Tibial nerve (tissue), 4 donors: ENCODE data around the gene CYP1B1. TPM values are rescaled to one million over a fixed set of nuclear protein-coding genes. Genes with fewer than 3 reads are reported as not detected.
"Not testable (repeated sequence)": the region's sequence is repeated elsewhere in the genome, so short reads cannot be mapped to it uniquely, and the experiment has no call there.

Experiments
- DNase-seq, 2 donors: peaks; one replicate each; pipeline ENCODE4 v3.0.0-alpha.2; 2019; ENCODE audit warnings: low spot score in 2 of 2
- H3K27ac ChIP-seq, 4 donors: fragments of 200-600 bp; sonication (generic) in 3 of 4; one replicate each; pipeline ENCODE4 v1.5.1; 2017 to 2019; ENCODE audit warnings: mild to moderate bottlenecking in 1 of 4
- H3K27me3 ChIP-seq, 2 donors: fragments of 200-600 bp; sonication (generic) in 1 of 2; one replicate each; pipeline versions ENCODE4 v1.5.1 to v1.6.0; 2017 to 2019
- H3K36me3 ChIP-seq, 3 donors: fragments of 200-600 bp; sonication (generic); one replicate each; pipeline ENCODE4 v1.5.1; 2018 to 2019
- H3K4me1 ChIP-seq, 4 donors: fragments of 200-600 bp; sonication (generic) in 3 of 4; one replicate each; pipeline ENCODE4 v1.5.1; 2017 to 2019
- H3K4me3 ChIP-seq, 4 donors: fragments of 200-600 bp; sonication (generic) in 3 of 4; one replicate each; pipeline ENCODE4 v1.5.1; 2017 to 2019; ENCODE audit warnings: mild to moderate bottlenecking in 1 of 4, moderate library complexity in 1 of 4
- H3K9me3 ChIP-seq, 4 donors: fragments of 200-600 bp; sonication (generic) in 3 of 4; one replicate each; pipeline ENCODE4 v1.5.1; 2017 to 2019
- CTCF ChIP-seq, 5 experiments: fragments of 200-600 bp in 3 of 5; fragments of 450-650 bp in 2 of 5; sonication (generic) in 3 of 5; IDR thresholded peaks; one replicate each; pipeline ENCODE4 v1.5.1; 2016 to 2019; ENCODE audit warnings: antibody characterized with exemption in 5 of 5, mild to moderate bottlenecking in 3 of 5, moderate library complexity in 2 of 5
- EP300 ChIP-seq, 2 donors: sonication (generic); formaldehyde crosslinking; IDR thresholded peaks; one replicate each; pipeline ENCODE4 v1.6.1; 2017; ENCODE audit warnings: antibody characterized with exemption in 2 of 2, mild to moderate bottlenecking in 1 of 2
- POLR2A ChIP-seq, 2 donors: fragments of 450-650 bp; IDR thresholded peaks; one replicate each; pipeline ENCODE4 v1.6.1; 2017; ENCODE audit warnings: antibody characterized with exemption in 2 of 2, mild to moderate bottlenecking in 2 of 2, moderate library complexity in 2 of 2
- WGBS, 2 donors: methylation state at CpG; one replicate each; pipeline ENCODE4 v1.1.5; 2018; 5-methylcytosine and 5-hydroxymethylcytosine counted together
- total RNA-seq, 4 donors: library from RNA; depleted of rRNA; stranded (reverse); fragments of >200 nt; gene quantifications; one replicate each; pipeline ENCODE4 v1.1.0, GENCODE V29; 2016

CYP1B1 gene
- total RNA-seq, 4 donors from 2014 or later, result 170 to 321 (median 212) TPM

GRCh38 chr2:38113051-38113450 lies 37.1 kb upstream of the CYP1B1 start:
- Histone ChIP-seq H3K27ac (peak overlapping the region in 1 of 4 donors; percentile 22), H3K4me1 (peaks cover 0 to 42% (median 9%) of the 10 kb centered on the region in 4 donors), H3K36me3 (no peaks in the 10 kb centered on the region), H3K4me3 (no peak overlapping the region), H3K9me3 (peaks cover 0 to 8% (median 0%) of the 10 kb centered on the region in 4 donors), H3K27me3 (no peaks in the 10 kb centered on the region)
- peak in 1 of 2 donors; percentile 41 for TF ChIP-seq EP300 (IDR thresholded peaks at IDR 0.05)
- no peak for TF ChIP-seq CTCF (IDR thresholded peaks at IDR 0.05)
- 49 to 52% methylated on average over 3 of the region's 3 CpGs for WGBS, 2 donors
- DNase-seq, result no peak

- H3K4me3 ChIP-seq, H3K27me3 ChIP-seq, DNase-seq, H3K36me3 ChIP-seq, H3K27ac ChIP-seq, H3K9me3 ChIP-seq: not testable (repeated sequence)
- H3K4me1 ChIP-seq, result peaks cover 0 to 43% (median 9%) of the 10 kb centered on the region in 4 donors
- WGBS, 2 donors, result 91 to 94% methylated on average over 4 of the region's 4 CpGs
These were observed 35.4 kb upstream of the CYP1B1 start for GRCh38 chr2:38111350-38111749.

GRCh38 chr2:38109732-38110181 lies 33.8 kb upstream of the CYP1B1 start:
- no peak for TF ChIP-seq CTCF (IDR thresholded peaks at IDR 0.05)
- no peak for TF ChIP-seq EP300 (IDR thresholded peaks at IDR 0.05)
- no peak for TF ChIP-seq POLR2A (IDR thresholded peaks at IDR 0.05)
- peaks cover 0 to 9% (median 0%) of the 10 kb centered on the region in 4 donors for H3K9me3 ChIP-seq
- peak overlapping the region in 1 of 4 donors; percentile 36 for H3K27ac ChIP-seq
- no peaks in the 10 kb centered on the region for H3K36me3 ChIP-seq
- no peak for DNase-seq
- peaks cover 0 to 35% (median 2%) of the 10 kb centered on the region in 4 donors for H3K4me1 ChIP-seq
- no peaks in the 10 kb centered on the region for H3K27me3 ChIP-seq
- no peak overlapping the region for H3K4me3 ChIP-seq
- whole genome bisulfite sequencing, 2 donors, result 40 to 64% methylated on average over 4 of the region's 4 CpGs

GRCh38 chr2:38108907-38109731 lies 33.2 kb upstream of the CYP1B1 start:
- peak overlapping the region in 1 of 4 donors; percentile 36 for H3K27ac ChIP-seq
- no peak overlapping the region for H3K4me3 ChIP-seq
- H3K4me1 ChIP-seq, result peaks cover 0 to 34% (median 0%) of the 10 kb centered on the region in 4 donors
- DNase-seq, result no peak
- no peak for TF ChIP-seq CTCF (IDR thresholded peaks at IDR 0.05)
- no peak for TF ChIP-seq POLR2A (IDR thresholded peaks at IDR 0.05)
- TF ChIP-seq EP300 (IDR thresholded peaks at IDR 0.05), result no peak
- WGBS, 2 donors, result 85 to 87% methylated on average over 11 of the region's 11 CpGs
- no peaks in the 10 kb centered on the region for H3K27me3 ChIP-seq
- peaks cover 0 to 15% (median 0%) of the 10 kb centered on the region in 4 donors for H3K9me3 ChIP-seq
- no peaks in the 10 kb centered on the region for H3K36me3 ChIP-seq

- Histone ChIP-seq H3K4me3 (no peak overlapping the region), H3K27me3 (no peaks in the 10 kb centered on the region), H3K9me3 (peaks cover 0 to 17% (median 0%) of the 10 kb centered on the region in 4 donors), H3K36me3 (no peaks in the 10 kb centered on the region), H3K27ac (no peak overlapping the region), H3K4me1 (peaks cover 0 to 21% (median 0%) of the 10 kb centered on the region in 4 donors)
- no peak for TF ChIP-seq EP300 (IDR thresholded peaks at IDR 0.05)
- TF ChIP-seq CTCF (IDR thresholded peaks at IDR 0.05), result no peak
- no peak for TF ChIP-seq POLR2A (IDR thresholded peaks at IDR 0.05)
- 87 to 89% methylated on average over 17 of the region's 17 CpGs for WGBS, 2 donors
- DNase-seq, result no peak
These were observed 31.9 kb upstream of the CYP1B1 start for GRCh38 chr2:38107738-38108410.
